HTERT RPE-1 (cell line): ENCODE results near the gene CCT6B.

Source experiments
- in situ Hi-C: fragments of 300-500 bp; cut with MboI; formaldehyde crosslinking; loops from 4 replicates; pipeline ENCODE4 v1.14.3; 2020; ENCODE audit warnings: low sequenced_read_pairs

Gene CCT6B

DNA sequence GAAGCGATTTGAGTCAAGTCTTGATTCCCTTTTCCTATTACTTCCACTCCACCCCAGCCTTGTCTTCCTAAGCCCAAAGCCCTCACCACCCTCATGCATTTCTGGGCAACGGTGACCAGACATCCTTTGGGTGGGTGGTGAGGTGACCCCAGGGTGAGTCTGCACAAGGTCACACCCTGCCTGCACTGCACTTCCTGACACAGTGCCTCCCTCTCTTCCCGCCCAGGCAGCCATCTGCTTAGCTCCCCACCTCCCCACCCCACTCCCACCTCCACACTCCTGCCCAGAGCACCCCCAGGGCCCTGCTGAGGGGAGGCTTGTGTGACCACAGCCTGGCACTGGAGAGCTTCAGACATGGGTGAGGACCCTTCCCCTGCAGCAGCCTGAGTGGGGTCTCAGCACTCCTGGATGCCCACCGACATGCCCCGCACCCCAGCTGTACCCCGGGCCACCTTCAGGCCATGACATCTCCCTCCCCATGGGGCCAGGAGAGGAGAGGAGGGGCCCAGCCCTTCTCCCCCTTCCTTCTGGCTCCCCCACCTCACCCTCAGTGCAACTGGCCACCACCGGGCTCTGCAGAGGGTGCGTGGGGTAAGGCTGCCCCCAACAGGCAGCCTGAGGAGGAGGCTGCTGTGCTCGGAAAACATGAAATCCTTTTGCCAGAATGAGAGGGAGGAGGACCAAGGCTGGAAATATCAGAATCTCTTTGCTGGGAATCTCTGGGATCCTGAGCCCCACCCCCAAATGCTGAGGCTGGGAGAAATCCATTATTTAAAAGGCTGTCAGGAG, 68.6 kb downstream of the CCT6B start:
- in situ Hi-C loops = no loop called here

DNA sequence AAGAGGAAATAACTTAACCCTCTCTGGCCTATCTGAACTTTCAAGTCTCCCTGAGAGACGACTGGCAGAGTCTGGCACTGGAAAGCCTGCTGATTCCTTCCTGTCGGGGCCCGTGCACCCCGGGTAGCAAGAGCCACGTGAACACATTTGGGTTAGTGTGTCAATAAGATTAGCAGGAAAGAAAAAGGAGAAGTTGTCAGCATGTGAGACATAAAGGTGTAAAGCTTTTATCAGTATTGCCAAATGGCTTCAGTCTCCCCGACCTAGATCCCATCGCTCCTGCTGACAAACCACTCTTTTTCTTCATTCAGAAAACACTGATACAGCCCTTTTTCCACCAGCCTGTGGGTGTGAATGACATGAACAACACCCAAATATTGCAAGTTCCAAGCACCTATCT, 74.4 kb downstream of the CCT6B start:
- in situ Hi-C loops = no loop called here

DNA sequence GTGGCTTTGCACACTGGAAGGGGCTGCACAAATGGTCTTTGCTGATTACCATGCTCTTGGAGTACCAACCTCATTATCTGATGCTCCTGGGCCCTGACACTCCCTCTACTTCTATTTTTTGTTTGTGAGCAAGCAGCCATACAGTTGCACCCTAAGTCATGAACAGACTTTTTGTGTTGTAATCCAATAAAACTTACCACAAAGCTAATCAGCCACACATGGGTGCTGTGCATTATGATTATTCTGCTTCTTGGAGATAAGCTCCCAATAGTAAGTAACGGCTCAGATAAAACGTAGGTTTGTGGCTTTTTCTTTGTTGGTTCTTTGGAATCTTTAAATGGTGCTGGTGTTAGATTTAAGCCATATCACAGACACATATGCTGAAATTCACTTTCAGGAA, 76.2 kb downstream of the CCT6B start:
- in situ Hi-C loops = no loop called here

DNA sequence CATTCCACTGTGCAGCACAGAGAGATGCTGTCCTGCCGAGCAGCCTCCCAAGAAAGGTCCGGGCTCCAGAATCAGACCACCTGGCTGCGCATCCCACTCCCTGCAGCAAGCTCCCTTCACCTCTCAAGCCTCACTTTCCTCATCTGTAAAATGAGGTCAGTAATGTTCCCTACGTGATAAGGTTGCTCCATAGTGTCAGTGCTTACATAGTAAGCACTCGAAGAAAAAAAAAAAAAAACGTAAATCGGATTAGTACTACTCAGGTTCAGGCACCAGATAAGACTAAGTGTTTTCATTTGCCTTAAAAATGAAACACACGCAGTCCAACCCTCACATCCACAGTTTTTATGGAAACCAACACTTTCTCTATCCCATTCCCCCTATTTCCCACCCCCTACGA, 76.7 kb downstream of the CCT6B start:
- in situ Hi-C loops = no loop called here

DNA sequence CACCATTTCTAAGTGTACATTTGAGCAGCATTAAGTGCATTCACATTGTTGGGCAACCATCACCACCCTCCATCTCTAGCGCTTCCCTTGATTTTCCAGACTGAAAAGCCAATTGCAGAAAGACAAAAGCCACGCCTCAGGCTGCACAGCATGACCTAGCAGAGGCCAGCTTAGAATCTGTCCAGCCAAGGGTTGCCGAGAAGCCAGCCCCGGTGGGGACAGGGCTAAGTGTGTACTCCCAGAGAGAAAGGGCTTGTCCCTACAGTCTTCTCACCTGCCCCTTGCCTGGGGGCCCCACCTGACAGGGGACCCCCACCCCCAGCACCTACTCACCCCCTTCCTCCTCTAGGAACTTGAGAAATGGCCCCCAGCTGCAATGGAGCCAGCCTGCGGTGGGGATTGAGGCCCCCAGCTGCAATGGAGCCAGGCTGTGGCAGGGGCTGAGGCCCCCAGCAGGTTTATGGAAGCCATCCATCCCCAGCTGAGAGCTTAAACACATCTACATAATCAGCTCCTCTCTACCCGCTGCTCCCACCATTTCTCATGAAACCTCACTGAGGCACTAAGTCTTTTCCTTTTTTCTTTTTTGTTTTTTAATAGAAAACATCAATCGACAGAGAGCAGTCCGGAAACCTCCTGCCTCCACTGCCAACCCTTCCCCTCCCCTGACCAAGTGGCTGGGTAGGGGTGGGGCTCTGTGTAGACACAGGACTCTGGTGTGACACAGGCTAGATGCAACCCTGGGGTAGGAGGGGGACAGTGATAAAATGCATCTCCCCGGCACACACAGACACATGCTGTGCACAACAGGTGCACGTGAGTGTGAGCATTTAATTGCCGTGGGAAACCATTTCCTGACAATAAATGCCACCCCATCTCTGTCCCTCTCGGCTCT, 77.9 kb downstream of the CCT6B start:
- in situ Hi-C loops = no loop called here

DNA sequence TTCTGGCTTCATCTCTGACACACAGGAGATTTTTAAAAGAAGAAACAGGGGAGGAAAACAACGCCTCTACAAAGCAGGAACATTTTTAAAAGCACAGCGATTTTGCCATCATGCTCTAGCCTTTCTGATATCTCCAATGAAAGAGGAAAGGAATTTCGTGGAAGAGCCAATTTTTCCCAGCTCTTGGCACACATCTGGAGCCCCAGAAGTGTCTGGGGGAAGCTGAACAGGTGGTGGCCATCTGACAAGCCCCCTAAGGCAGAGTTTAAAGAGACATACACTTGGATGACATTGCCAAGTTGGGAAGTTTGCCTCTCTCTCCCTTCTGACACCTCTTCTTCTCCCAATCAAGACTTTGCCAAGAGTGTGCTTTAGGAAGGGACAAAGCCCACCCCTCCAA, 82.1 kb downstream of the CCT6B start:
- in situ Hi-C loops = no loop called here
